ENCODE measurements around the gene DSCAML1. TPM values are rescaled to one million over a fixed set of nuclear protein-coding genes. Genes with fewer than 3 reads are reported as not detected.
A peak's percentile ranks its signal among the peaks of the same experiment; 100 is the strongest.

Gene DSCAML1
- total and polyA plus RNA-seq, 8 donors, result 0.08 to 2.9 (median 0.45) TPM

DNA sequence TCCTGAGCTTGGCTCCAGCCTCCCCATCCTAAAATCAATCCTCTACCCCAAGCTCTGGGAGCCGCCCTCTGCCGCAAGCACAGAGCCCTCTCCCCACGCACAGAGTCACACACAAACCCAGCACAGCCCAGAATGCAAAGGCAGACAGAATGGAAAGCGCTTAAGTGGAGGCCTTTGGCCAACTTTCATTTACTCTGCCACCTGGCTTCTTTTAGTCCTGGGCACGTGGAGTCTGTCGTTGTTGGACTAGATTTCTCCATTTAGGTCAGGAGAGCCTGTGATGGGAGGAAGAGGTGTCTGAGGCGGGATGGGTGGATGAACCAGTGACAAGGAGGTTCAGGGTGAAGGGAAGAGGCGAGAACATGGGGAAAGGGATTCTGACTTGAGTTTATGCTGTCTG is 191.7 kb downstream of the DSCAML1 start:
- TF ChIP-seq CTCF (IDR thresholded peaks at IDR 0.05), result no peak
- no peak for TF ChIP-seq POLR2AphosphoS5 (IDR thresholded peaks at IDR 0.05)
- no peak for TF ChIP-seq POLR2A (IDR thresholded peaks at IDR 0.05)
- no peak for TF ChIP-seq EP300 (IDR thresholded peaks at IDR 0.05)
- no peak for DNase-seq
- intact Hi-C loops (cut with DNase I; ENCODE audit: low total_unique reads), result no loop called here

GRCh38 chr11:117604336-117604995 is 192.6 kb downstream of the DSCAML1 start:
- Histone ChIP-seq H3K27me3 (peaks cover 0 to 40% (median 16%) of the 10 kb centered on the region in 3 donors), H3K27ac (no peak overlapping the region), H3K4me1 (no peaks in the 10 kb centered on the region), H3K4me3 (no peak overlapping the region), H3K9me3 (no peaks in the 10 kb centered on the region), H3K36me3 (no peaks in the 10 kb centered on the region)
- intact Hi-C loops (cut with DNase I; ENCODE audit: low total_unique reads), result no loop called here
- no peak for TF ChIP-seq EP300 (IDR thresholded peaks at IDR 0.05)
- DNase-seq, result peak in 1 of 2 donors; percentile 30
- WGBS, 5 donors, result 37 to 46% (median 44%) methylated on average over 11 to 14 of the region's 14 CpGs

More for the DNA sequence above, 191.7 kb downstream of the DSCAML1 start:
- H3K4me3 ChIP-seq, result no peak overlapping the region
- no peaks in the 10 kb centered on the region for H3K4me1 ChIP-seq
- WGBS, 5 donors, result 72 to 92% (median 87%) methylated on average over 8 of the region's 8 CpGs
- H3K27me3 ChIP-seq, result peaks cover 0 to 31% (median 7%) of the 10 kb centered on the region in 3 donors
- H3K27ac ChIP-seq, result no peak overlapping the region
- no peaks in the 10 kb centered on the region for H3K36me3 ChIP-seq
- H3K9me3 ChIP-seq, result no peaks in the 10 kb centered on the region

DNA sequence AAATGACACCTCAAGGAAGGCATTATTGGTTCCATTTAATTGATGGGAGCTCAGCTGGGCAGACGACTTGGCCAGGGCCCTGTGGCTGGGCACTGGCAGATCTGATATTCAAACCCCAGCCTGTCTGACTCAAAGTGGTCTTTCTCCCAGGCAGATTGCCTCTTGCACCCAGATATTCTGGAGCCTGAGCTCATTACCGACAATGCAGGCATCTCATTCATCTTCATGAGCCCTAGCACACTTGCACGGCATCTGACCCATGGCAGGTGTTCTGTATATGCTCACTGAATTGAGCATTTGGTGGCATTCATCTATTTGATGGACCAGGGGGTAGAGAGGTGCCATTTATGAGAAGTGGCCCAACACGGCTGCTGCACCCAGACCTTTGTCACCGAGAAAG is 193.1 kb downstream of the DSCAML1 start:
- WGBS, 5 donors, result 65 to 78% (median 71%) methylated on average over 4 to 5 of the region's 5 CpGs
- H3K27ac ChIP-seq, result no peak overlapping the region
- no peak for DNase-seq
- intact Hi-C loops (cut with DNase I; ENCODE audit: low total_unique reads), result no loop called here
- H3K36me3 ChIP-seq, result no peaks in the 10 kb centered on the region
- peaks cover 0 to 45% (median 16%) of the 10 kb centered on the region in 3 donors for H3K27me3 ChIP-seq
- no peaks in the 10 kb centered on the region for H3K4me1 ChIP-seq
- no peaks in the 10 kb centered on the region for H3K9me3 ChIP-seq
- no peak overlapping the region for H3K4me3 ChIP-seq
- no peak for TF ChIP-seq EP300 (IDR thresholded peaks at IDR 0.05)
- no peak for TF ChIP-seq CTCF (IDR thresholded peaks at IDR 0.05)
- no peak for TF ChIP-seq POLR2A (IDR thresholded peaks at IDR 0.05)
- no peak for TF ChIP-seq POLR2AphosphoS5 (IDR thresholded peaks at IDR 0.05)

DNA sequence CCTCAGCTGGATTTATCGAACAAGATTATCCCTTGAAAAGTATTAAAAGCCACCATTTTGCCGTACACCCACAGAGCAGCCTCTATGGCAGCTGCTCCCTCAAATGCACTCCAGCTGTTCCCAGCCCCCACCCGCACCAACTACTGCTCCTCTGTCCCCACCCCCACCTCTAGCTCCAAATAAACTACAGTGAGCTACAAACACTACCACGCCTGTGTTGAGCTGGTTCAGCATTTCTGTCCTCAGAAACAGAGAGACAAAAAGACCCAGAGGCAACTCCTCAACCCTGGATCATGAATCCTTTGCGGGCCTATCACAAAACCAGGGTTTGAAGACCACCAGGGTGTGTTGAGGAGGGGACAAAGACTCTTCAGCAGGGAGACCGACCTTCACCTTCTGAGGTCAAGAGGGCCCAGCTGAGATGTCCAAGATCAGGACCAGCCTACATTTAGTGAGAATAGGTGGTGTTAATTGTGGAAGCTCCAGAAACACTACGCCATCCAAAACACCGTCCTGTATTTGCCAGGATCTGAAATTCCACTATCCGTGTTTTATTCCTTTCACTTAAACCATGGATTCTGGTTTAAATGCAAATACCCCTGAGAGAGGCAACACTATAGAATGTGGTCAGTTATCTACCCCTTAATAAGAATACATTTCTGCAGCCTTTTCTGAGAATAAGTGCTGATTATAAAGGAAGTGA is 195.9 kb downstream of the DSCAML1 start:
- intact Hi-C loops (cut with DNase I; ENCODE audit: low total_unique reads), result no loop called here
- no peaks in the 10 kb centered on the region for H3K9me3 ChIP-seq
- TF ChIP-seq CTCF (IDR thresholded peaks at IDR 0.05), result no peak
- no peak overlapping the region for H3K27ac ChIP-seq
- no peak for DNase-seq
- H3K4me3 ChIP-seq, result no peak overlapping the region
- no peaks in the 10 kb centered on the region for H3K36me3 ChIP-seq
- no peaks in the 10 kb centered on the region for H3K4me1 ChIP-seq
- WGBS, 5 donors, result 65 to 74% (median 72%) methylated on average over 9 of the region's 9 CpGs
- peaks cover 0 to 59% (median 16%) of the 10 kb centered on the region in 3 donors for H3K27me3 ChIP-seq
